ENCODE measurements around the gene MORN5. TPM values are rescaled to one million over a fixed set of nuclear protein-coding genes. Genes with fewer than 3 reads are reported as not detected.

Gene MORN5
- total and polyA plus RNA-seq, 2 donors from 2014 or later = 1.6 to 5.6 TPM

GRCh38 chr9:122226142-122226757 lies 66.5 kb downstream of the MORN5 start:
- peak in 2 of 5 donors; percentile 32 to 72 for DNase-seq
- intact Hi-C loops (cut with DNase I) = no loop called here
- Histone ChIP-seq H3K4me3 (ENCODE audit: low read length in 3 of 3) (peak overlapping the region in 1 of 3 donors; percentile 22), H3K27me3 (ENCODE audit: control insufficient read depth, insufficient read depth, low read length) (peaks cover 70% of the 10 kb centered on the region), H3K9ac (ENCODE audit: low read length in 3 of 3) (no peak overlapping the region), H3K27ac (ENCODE audit: low read depth in 2 of 2, low read length in 2 of 2) (no peak overlapping the region), H3K36me3 (ENCODE audit: control insufficient read depth in 2 of 3, insufficient read depth in 3 of 3, low read length in 3 of 3) (no peaks in the 10 kb centered on the region), H3K9me3 (ENCODE audit: control insufficient read depth in 2 of 3, insufficient read depth in 1 of 3, low read length in 3 of 3) (no peaks in the 10 kb centered on the region), H3K4me1 (ENCODE audit: control insufficient read depth in 2 of 3, insufficient read depth in 2 of 3, low read depth in 1 of 3, low read length in 3 of 3) (peaks cover 0 to 5% (median 0%) of the 10 kb centered on the region in 3 donors)
- no peak for FAIRE-seq
- no peak for TF ChIP-seq CTCF (IDR thresholded peaks at IDR 0.05; ENCODE audit: borderline replicate concordance, extremely low read depth, insufficient read depth)

GRCh38 chr9:122226758-122227574 lies 67.3 kb downstream of the MORN5 start:
- Histone ChIP-seq H3K9me3 (ENCODE audit: control insufficient read depth in 2 of 3, insufficient read depth in 1 of 3, low read length in 3 of 3) (no peaks in the 10 kb centered on the region), H3K4me1 (ENCODE audit: control insufficient read depth in 2 of 3, insufficient read depth in 2 of 3, low read depth in 1 of 3, low read length in 3 of 3) (peaks cover 0 to 5% (median 0%) of the 10 kb centered on the region in 3 donors), H3K9ac (ENCODE audit: low read length in 3 of 3) (no peak overlapping the region), H3K4me3 (ENCODE audit: low read length in 3 of 3) (no peak overlapping the region), H3K27me3 (ENCODE audit: control insufficient read depth, insufficient read depth, low read length) (peaks cover 69% of the 10 kb centered on the region), H3K36me3 (ENCODE audit: control insufficient read depth in 2 of 3, insufficient read depth in 3 of 3, low read length in 3 of 3) (no peaks in the 10 kb centered on the region), H3K27ac (ENCODE audit: low read depth in 2 of 2, low read length in 2 of 2) (no peak overlapping the region)
- intact Hi-C loops (cut with DNase I) = no loop called here
- FAIRE-seq (no peak), DNase-seq (peak in 3 of 5 donors; percentile 18 to 66 (median 43))
- no peak for TF ChIP-seq CTCF (IDR thresholded peaks at IDR 0.05; ENCODE audit: borderline replicate concordance, extremely low read depth, insufficient read depth)

- H3K4me1 ChIP-seq (ENCODE audit: control insufficient read depth in 2 of 3, insufficient read depth in 2 of 3, low read depth in 1 of 3, low read length in 3 of 3) = peaks cover 0 to 5% (median 0%) of the 10 kb centered on the region in 3 donors
- peak in 1 of 5 donors; percentile 35 for DNase-seq
Observed at GRCh38 chr9:122227575-122227900, 67.8 kb downstream of the MORN5 start.

More at GRCh38 chr9:122227575-122227900, 67.8 kb downstream of the MORN5 start:
- intact Hi-C loops (cut with DNase I) = no loop called here
- H3K36me3 ChIP-seq (ENCODE audit: control insufficient read depth in 2 of 3, insufficient read depth in 3 of 3, low read length in 3 of 3) = no peaks in the 10 kb centered on the region
- no peak overlapping the region for H3K4me3 ChIP-seq (ENCODE audit: low read length in 3 of 3)
- no peak for FAIRE-seq
- no peaks in the 10 kb centered on the region for H3K9me3 ChIP-seq (ENCODE audit: control insufficient read depth in 2 of 3, insufficient read depth in 1 of 3, low read length in 3 of 3)
- H3K27me3 ChIP-seq (ENCODE audit: control insufficient read depth, insufficient read depth, low read length) = peaks cover 65% of the 10 kb centered on the region
- no peak for TF ChIP-seq CTCF (IDR thresholded peaks at IDR 0.05; ENCODE audit: borderline replicate concordance, extremely low read depth, insufficient read depth)
- no peak overlapping the region for H3K9ac ChIP-seq (ENCODE audit: low read length in 3 of 3)
- H3K27ac ChIP-seq (ENCODE audit: low read depth in 2 of 2, low read length in 2 of 2) = no peak overlapping the region

All from kidney (tissue), 14 donors.